DMS53 (cell line): ENCODE results near the gene PCP4.
A peak's percentile ranks its signal among the peaks of the same experiment; 100 is the strongest.
"Not testable (repeated sequence)": the region's sequence is repeated elsewhere in the genome, so short reads cannot be mapped to it uniquely, and the experiment has no call there.

Experiments used
- DNase-seq: peaks from one replicate; lab custom pipeline; 2025; lab: John Stamatoyannopoulos, UW

The PCP4 gene

GRCh38 chr21:39866093-39866492 lies 1.1 kb upstream of the PCP4 start:
- no peak for DNase-seq

DNA sequence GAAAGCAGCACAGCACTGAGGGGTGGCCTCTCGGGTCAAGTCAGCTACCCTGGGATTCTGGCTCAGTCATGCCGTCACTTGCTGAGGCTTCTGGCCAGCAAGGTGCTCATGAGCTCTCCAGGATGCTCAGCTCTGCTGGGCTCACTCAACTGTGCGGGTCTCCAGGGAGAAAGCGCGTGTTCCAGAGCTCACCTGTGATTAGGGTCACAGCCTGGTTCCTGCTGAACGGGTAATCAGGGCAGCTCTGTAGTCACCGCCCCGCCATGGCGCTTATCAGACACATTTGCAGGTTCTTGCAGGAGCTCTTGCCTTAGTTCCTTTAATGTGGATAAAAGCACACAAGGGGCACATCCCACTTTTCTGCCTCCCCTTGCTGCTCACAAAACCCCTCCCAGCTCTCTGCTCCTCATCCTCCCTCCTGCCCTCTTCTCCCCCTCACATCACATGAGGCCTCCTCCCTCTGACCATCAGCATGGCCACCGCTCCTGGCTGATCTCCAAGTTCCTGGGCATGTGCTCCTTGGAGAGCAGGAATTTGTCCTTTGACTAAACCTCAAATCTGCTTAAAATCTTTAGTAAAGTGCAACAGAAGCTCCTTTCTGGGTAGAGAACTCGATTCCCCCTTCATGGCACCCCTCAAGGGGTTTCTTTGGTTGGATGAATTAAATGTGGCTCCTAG lies 2.0 kb downstream of the PCP4 start:
- no peak for DNase-seq

DNA sequence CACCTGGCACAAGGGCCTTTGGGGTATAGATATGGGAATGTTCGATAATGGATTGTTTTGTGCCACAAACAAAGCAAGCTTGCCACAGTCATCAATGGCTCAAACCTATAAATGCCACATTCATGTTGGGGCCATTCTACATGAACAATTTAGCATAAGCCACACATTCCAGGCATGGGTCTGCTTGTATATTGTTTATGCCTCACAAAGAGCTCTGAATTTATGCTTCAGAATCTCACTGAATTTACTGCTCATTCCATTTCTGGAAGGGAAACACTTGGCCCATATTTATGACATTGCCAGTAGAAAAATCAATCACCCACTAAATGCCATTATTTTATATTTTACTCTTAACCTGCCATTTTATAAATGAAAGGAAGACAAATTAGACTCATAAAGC lies 6.4 kb downstream of the PCP4 start:
- DNase-seq = no peak

GRCh38 chr21:39874206-39874605 lies 7.0 kb downstream of the PCP4 start:
- no peak for DNase-seq

DNA sequence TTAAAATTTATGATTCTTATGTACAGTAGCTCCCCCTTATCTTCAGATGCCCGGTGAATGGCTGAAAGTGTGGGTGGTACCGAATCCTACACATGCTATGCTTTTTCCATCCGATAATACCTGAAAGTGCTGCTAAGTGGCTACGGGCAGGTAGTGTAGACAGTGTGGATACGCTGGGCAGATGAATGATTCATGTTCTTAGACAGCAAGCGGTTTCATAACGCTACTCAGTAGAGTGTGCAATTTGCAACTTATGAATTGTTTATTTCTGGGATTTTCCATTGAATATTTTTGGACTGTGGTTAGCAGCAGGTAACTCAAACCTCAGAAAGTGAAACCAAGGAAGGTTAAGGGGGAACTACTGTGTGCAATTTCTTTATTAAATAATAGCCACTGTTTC lies 7.5 kb downstream of the PCP4 start:
- no peak for DNase-seq

DNA sequence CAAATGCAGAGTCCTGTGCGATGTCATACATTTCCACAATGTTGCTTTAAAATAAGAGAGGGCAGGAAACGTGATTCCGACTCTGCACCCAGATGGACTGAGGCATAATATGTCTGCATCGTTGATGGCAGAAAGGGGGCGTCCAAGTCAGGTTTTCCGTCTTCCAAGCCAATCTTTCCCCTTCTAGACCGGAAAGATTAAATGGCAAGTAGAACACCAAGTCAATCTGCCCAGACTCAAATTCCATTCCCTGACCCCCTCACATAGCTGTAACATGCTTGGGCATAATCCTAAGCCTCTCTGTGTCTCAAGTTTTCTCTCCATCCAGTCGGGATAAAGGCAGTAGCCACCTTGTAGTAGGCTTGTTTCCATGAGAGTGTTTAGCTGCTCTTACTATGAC lies 14.4 kb downstream of the PCP4 start:
- DNase-seq = no peak

DNA sequence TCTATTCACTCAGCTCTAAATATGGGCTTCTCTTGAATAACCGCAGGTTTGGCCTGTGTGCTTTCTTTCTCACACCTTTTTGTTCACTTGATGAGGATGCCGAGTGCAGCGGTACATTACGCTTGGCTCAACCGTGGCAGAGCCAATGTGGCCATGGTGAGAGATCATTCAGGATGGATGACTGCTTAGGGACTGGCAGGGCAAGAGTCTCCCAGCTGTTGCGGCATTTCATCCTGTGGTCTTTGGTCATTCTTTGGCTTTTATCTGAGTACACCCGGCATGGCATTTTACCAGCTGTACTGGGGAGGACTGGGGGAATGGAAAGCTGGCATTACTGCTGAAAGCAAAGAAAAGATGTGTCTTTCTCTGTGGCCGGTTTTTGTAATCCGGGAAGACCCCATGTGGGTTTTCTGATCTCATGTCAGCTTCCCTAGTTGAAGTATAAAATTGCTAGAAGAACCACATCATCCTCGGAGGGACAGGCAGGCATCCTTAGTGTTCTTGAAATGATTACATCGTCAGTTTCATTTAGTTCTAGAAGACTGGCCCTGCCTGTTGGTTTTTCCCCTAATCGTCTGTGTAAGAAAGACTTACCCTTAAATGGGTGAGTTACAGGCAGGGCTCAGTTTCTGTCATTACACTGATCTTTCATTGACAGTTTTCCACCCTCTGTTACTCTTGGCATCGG lies 15.1 kb downstream of the PCP4 start:
- DNase-seq = no peak

DNA sequence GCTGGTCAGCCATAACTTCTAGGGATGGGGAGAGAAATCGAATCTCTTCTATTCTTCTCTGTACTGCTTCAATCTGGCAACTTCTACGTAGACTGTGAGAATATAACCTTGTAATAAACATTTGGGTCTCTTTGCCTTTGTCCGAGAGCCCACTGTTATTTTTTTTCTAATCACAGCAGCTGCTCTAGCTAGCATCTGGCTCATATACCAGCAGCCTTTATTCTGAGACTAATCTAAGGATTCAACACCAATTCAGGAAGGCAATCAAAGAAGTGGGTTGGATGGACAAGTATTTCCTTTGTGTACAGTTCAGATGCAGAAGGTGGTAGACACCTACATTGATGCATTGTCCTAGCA lies 15.6 kb downstream of the PCP4 start:
- DNase-seq = no peak

GRCh38 chr21:39885119-39885848 lies 18.0 kb downstream of the PCP4 start:
- DNase-seq = no peak

DNA sequence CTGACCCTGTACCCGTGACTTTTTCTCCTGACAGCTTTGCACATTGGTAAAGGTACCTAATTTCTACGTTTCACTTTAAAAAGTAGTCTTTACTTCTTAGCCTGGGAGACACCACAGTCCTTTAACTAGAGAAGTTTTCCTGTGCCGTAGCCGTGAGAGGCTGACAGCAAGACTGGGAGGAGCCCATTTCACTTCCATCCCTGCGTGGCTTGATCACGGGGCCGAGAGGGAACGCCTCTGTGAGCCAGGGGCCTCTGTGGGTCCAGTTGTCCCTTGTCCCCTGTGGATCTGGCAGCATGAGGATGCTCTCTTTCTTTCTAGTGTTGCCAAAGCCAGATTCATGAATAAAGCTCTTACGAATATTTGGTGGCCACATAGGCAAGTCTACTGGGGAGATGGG lies 21.6 kb downstream of the PCP4 start:
- no peak for DNase-seq

GRCh38 chr21:39891111-39891510 lies 23.9 kb downstream of the PCP4 start:
- DNase-seq = no peak

GRCh38 chr21:39891863-39892262 lies 24.6 kb downstream of the PCP4 start:
- DNase-seq = not testable (repeated sequence)

DNA sequence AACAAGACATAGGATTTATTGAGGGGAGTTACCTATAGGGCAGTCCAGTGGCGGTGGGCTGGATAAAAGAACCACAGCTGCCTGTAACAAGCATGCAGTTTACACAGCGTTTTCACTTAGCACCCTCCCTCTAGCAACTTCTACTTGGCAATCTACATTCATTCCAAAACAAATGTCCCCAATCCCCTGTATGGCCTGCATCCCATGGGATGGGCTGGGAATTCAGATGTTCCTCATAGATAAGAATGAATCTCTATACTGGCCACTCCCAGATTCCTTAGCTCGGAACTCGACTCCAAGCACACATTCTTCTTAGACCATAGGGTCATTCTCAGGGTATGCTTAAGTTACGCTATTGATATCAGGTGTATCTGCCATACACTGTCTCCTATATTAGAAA lies 33.3 kb downstream of the PCP4 start:
- no peak for DNase-seq

DNA sequence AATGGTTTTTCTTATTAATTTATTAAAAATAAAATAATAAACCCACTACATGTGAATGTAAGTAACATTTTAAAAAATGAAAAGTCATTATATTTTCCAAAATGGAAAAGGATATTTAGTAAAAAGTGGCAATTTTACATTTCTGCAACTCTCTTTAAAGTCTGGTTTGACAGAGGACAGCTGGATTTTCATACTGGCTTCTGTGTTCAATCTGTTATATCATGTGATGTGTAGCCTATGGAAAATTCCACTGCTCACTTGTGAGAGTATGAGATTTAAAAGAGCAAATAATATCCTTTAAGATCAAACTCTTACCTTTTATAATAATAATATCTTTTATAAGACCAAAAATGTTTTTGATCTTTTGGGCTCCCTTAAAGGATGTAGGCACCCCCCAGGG lies 33.7 kb downstream of the PCP4 start:
- no peak for DNase-seq

DNA sequence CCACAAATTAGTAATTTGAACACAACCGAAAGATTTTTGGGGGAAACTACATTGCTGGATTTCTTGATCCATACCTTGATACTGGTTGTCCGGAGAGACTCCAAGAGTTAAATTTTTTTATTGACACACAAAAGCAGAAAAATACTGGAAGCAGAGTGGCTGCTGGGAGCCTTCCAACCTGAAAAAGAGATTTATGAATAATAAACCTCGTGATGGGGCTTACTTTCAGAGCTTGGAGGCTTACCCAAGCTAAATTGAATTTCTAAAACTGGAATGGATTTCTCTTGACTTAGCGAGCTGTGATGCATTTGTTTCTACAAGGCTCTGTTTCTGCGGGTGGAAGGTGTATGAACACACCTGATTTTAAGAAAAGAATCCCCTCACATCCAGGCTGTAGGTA lies 35.7 kb downstream of the PCP4 start:
- DNase-seq = no peak

DNA sequence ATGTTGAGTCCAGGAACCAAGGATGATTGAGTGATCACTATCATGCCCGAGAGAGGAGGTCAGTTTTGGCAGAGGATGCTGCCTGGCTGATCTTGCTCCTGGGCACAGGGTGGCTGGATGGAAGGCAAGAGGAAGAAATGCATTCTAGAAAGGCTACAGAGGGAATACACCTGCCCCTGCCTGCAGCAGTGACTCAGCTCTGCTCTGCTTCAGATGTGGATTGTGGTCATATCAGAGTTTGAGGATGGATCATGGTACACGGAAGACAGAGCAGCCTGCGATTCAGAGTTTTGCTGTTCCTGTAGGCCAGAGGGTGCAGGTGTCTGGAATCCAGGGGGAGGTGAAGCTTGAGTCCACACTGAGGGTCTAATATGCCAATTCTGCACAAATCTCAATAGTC lies 37.2 kb downstream of the PCP4 start:
- DNase-seq = no peak

DNA sequence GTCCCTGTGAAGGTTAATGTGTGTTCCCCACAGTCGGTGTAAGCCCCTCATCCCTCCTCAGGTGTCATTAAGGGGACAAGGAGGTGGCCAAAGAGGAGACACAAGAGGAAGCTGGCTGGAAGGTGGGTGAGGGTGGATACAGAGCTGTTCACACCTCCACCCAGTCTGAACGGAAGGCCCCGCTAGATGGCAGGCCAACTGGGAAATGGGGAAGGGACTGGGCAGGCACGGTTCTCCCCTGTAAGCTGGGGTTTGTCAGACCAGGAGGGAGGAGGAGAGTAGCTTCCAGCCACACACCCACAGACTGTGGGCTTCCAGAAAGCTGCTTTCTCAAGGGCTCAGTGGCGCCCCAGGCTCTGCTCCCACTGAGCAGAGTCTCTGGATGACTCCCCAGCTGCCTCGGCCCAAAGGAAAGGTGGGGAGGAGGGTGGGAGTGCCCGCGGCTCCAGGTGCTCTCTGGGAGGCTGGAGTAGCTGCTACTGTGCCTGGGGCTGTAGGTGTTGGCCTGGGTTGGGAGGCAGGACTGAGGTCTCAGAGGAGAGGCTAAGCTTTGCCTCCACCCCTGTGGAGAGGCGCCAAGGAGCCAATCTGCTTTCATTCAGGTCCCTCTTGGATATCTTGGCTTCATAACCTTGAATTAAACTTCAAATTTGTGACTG lies 41.2 kb downstream of the PCP4 start:
- DNase-seq = no peak

GRCh38 chr21:39911286-39912199 lies 44.3 kb downstream of the PCP4 start:
- peak; percentile 46 for DNase-seq

- DNase-seq = no peak
Observed at GRCh38 chr21:39913706-39914305, 46.6 kb downstream of the PCP4 start.

GRCh38 chr21:39915881-39916280 lies 48.6 kb downstream of the PCP4 start:
- DNase-seq = no peak

DNA sequence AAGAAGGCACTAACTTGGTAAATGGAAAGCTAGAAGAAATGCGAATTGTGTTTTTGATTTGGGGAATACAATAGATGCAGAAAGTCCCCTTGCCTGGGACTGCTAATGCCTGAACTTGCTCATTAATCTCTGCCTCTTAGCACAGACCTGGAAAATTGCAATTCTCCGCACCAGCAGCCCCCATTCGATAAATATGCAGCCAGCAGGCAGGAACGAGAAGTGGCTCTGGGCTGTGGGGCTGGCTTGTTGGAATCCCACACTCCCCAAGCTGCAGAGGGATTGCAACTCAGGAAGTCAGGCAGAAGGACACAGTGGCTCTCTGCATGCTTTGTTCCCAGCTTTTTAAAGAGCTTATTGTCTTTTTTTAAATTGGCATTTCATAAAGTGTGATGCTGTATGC lies 51.3 kb downstream of the PCP4 start:
- DNase-seq = no peak
